ENCODE measurements around the gene MSLN.
"Not testable (repeated sequence)": the region's sequence is repeated elsewhere in the genome, so short reads cannot be mapped to it uniquely, and the experiment has no call there.

Gene MSLN

DNA sequence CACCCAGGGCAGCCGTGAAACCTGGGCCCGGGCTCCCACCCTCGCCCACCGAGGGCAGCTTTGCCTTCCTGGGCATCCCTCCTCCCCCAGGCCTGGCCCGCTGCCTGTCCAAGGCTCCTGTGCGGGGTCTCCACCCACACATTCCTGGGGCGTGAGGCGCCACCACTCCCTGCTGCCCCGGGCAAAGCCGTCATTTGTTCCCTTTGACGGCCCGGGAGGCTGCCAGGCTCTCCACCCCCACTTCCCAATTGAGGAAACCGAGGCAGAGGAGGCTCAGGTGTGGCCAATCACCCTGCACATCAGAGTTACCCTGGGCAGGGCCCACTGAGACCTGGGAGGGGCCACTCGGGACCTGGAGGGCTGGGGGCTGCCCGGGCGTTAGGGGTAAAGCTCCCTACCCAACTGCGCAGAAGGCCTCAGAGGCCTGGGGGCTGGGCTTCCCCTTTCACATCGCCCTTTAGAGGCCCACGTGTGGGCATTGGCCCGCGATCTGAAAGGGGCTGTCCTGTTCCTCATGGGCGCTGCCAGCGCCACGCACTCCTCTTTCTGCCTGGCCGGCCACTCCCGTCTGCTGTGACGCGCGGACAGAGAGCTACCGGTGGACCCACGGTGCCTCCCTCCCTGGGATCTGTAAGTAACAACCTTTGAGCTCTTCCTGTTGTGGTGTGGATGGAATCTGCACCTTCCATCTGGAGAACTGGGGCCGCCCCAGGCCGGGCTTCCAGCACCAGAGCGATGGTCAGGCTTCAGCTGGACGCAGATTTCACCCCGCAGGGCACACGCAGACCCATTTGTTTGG is at the start of gene MSLN:
Gene MSLN (plus strand): TSS at position 190 of the 799 bp plus-strand sequence. CDS start 1,947 bp downstream, outside the sequence.
- no peak for DNase-seq (ENCODE audit: low spot score in 2 of 2)
- in situ Hi-C loops (cut with MboI; ENCODE audit: low sequenced_read_pairs): no loop called here
- H3K27me3 ChIP-seq (ENCODE audit: low read depth): no peaks in the 10 kb centered on the region

DNA sequence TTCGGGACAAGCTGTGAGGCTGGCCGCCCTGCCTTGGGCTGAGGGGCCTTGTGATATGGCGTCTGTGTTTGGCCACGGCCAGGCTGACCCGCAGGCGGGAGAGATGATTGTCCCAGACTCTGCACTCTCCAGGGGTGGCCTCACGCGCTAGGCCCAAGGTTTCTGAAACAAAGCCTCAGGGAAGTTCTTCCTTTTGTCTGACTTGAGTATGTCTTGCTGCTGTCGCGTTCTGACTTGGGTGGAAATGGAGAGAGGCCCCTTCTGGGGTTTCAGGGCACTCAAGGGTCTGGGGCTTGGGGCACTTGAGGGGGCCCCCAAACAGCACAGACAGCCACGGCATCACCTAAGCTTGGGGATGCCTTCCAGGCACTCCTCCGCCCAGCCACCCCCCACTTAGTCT is 49.5 kb upstream of the MSLN start:
- H3K4me1 ChIP-seq: peaks cover 7% of the 10 kb centered on the region; the same call in 1 of the 2 replicates
- DNase-seq (ENCODE audit: low spot score in 2 of 2): no peak
- no peak overlapping the region for H3K4me3 ChIP-seq
- H3K36me3 ChIP-seq (replicated peaks): no peaks in the 10 kb centered on the region
- H3K9me3 ChIP-seq: no peaks in the 10 kb centered on the region
- peaks cover 17% of the 10 kb centered on the region for H3K27me3 ChIP-seq (ENCODE audit: low read depth)
- in situ Hi-C loops (cut with MboI; ENCODE audit: low sequenced_read_pairs): no loop called here

More for the DNA sequence above, at the start of gene MSLN:
- peaks cover 5% of the 10 kb centered on the region; the same call in 1 of the 2 replicates for H3K4me1 ChIP-seq
- no peak within 1 kb of the TSS for H3K4me3 ChIP-seq
- no peaks in the 10 kb centered on the region; the same call in 1 of the 2 replicates for H3K9me3 ChIP-seq
- H3K36me3 ChIP-seq (replicated peaks): no peaks in the 10 kb centered on the region; the same call in 1 of the 2 replicates

DNA sequence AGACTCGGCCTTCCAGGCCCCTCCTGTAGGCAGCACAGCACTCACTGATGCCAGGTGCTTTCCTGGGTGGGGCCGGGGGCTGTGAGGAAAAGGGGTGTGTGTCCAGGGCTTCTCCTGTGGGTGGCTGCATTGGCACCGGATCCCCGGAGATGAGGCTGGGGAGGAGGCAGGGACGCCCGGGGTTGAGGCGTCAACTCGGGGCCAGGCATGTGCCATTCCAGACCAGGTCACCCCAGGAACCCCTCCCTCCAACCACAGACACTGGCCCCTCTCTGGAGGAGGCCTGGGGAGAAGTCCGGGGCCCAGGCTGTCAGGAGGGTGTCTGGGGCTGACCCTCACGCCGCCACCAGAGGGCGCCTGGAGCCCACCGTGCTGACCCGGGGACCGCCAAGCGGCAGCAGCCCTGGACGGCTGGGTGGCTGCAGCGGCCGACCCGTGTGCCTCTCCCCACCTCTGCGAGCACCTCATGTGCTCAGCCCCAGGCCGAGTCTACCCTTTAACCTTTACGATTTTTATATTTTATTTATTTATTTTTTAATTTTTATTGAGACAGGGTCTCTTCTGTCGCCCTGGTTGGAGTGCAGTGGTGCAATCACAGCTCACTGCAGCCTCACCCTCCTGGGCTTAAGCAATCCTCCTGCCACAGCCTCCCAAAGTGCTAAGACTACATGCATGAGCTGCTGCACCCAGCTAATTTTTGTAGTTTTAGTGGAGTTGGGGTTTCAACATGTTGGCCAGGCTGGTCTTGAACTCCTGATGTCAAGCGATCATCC is 48.8 kb upstream of the MSLN start:
- DNase-seq (ENCODE audit: low spot score in 2 of 2): peak; percentile 71 to 91
- peaks cover 12% of the 10 kb centered on the region; the same call in 1 of the 2 replicates for H3K4me1 ChIP-seq
- H3K4me3 ChIP-seq: no peak overlapping the region
- peaks cover 11% of the 10 kb centered on the region for H3K27me3 ChIP-seq (ENCODE audit: low read depth)
- peaks cover 1% of the 10 kb centered on the region; the same call in 1 of the 2 replicates for H3K36me3 ChIP-seq (replicated peaks)
- no peaks in the 10 kb centered on the region for H3K9me3 ChIP-seq
- in situ Hi-C loops (cut with MboI; ENCODE audit: low sequenced_read_pairs): no loop called here

DNA sequence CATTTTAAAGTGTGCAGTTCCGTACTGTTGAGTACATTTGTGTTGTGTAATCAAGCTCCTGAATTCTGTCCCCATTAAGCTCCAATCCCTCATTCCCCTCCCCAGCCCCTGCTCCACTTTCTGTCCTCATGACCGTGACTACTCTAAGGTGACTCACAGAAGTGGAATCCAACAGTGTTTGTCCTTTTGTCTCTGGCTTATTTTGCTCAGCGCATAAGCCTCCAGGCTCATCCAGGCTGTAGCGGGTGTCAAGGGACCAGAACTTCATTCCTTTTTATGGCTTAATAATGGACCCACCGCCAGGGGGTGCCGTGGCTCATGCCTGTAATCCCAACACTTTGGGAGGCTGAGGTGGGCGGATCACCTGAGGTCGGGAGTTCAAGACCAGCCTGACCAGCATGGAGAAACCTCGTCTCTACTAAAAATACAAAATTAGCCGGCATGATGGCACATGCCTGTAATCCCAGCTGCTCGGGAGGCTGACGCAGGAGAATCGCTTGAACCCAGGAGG is 47.7 kb upstream of the MSLN start:
- H3K9me3 ChIP-seq; H3K4me3 ChIP-seq; H3K27me3 ChIP-seq (ENCODE audit: low read depth); H3K36me3 ChIP-seq (replicated peaks); in situ Hi-C loops (cut with MboI; ENCODE audit: low sequenced_read_pairs): not testable (repeated sequence)
- H3K4me1 ChIP-seq: peaks cover 12% of the 10 kb centered on the region; the same call in 1 of the 2 replicates
- peak; percentile 82 to 88 for DNase-seq (ENCODE audit: low spot score in 2 of 2)

DNA sequence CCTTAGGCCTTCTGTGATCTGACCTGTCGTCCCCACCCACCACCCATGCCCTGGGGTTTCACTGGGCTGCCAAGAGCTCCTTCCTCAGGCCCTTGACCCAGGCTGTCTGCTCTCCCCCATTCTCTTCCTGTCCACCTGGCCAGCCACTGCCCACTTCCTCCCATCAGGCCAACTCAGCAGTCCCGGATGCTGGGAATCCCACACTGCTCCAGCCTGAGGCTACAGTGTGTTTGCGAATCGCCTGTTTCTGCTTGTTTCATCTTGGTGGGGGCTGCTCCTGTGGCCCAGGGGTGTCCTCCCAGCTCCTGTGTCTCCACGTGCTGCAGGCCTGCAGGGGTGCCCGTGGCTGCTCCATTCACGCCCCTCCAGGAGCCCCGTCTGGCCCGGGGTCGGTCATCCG is 46.5 kb upstream of the MSLN start:
- H3K4me1 ChIP-seq: peaks cover 12% of the 10 kb centered on the region; the same call in 1 of the 2 replicates
- no peak for DNase-seq (ENCODE audit: low spot score in 2 of 2)
- peaks cover 3% of the 10 kb centered on the region; the same call in 1 of the 2 replicates for H3K36me3 ChIP-seq (replicated peaks)
- no peaks in the 10 kb centered on the region for H3K9me3 ChIP-seq
- in situ Hi-C loops (cut with MboI; ENCODE audit: low sequenced_read_pairs): no loop called here
- H3K4me3 ChIP-seq: no peak overlapping the region
- H3K27me3 ChIP-seq (ENCODE audit: low read depth): no peaks in the 10 kb centered on the region

DNA sequence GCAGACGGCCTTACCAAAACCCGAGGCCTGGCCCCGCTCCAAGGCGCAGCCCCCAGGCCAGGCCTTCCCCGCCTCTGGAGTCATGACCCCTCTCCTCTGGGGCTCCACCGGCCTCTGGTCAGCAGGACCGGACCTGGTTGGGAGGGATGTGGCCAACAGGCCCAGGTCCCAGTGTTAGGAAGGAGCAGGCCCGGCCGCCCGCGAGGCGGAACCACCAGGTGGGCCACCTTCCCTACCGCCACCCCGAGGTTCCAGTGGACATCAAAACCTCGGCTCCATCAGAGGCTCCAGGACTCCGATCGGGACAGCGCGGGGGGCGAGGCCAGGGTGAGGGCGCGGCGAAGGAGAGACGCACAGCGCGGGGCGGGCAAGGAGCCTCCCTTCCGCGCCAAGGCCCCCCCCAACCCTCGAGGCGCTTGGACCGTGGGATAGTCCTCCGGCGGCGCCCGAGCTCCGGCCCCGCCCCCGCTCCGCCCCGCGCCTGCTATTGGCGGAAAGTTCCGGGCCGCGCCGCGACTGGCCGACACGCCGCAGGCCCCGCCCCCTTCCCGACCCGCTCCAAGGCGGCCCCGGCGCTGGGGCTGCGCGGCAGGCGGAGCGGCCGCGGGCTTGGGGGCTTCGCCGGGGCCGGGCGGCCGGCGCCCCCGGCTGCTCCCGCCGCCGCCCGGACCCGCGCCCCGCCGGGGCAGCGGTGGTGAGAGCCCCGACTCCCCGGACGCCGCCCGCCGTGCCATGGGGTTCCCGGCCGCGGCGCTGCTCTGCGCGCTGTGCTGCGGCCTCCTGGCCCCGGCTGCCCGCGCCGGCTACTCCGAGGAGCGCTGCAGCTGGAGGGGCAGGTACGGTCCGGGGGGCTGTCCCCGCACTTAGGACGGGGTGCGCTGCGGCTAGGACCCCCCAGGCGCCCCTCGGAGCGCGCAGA is 45.7 kb upstream of the MSLN start, which contains the start of gene METRN:
Gene METRN (plus strand): TSS at position 561 of the 919 bp plus-strand sequence. CDS start 172 bp downstream, at position 733.
- Histone ChIP-seq H3K4me1 (peaks cover 13% of the 10 kb centered on the region), H3K4me3 (peak within 1 kb of the TSS; percentile 46), H3K36me3 (replicated peaks) (peaks cover 3% of the 10 kb centered on the region; the same call in 1 of the 2 replicates), H3K27me3 (ENCODE audit: low read depth) (no peaks in the 10 kb centered on the region), H3K9me3 (no peaks in the 10 kb centered on the region)
- in situ Hi-C loops (cut with MboI; ENCODE audit: low sequenced_read_pairs): no loop called here
- peak; percentile 85 to 97 for DNase-seq (ENCODE audit: low spot score in 2 of 2)

DNA sequence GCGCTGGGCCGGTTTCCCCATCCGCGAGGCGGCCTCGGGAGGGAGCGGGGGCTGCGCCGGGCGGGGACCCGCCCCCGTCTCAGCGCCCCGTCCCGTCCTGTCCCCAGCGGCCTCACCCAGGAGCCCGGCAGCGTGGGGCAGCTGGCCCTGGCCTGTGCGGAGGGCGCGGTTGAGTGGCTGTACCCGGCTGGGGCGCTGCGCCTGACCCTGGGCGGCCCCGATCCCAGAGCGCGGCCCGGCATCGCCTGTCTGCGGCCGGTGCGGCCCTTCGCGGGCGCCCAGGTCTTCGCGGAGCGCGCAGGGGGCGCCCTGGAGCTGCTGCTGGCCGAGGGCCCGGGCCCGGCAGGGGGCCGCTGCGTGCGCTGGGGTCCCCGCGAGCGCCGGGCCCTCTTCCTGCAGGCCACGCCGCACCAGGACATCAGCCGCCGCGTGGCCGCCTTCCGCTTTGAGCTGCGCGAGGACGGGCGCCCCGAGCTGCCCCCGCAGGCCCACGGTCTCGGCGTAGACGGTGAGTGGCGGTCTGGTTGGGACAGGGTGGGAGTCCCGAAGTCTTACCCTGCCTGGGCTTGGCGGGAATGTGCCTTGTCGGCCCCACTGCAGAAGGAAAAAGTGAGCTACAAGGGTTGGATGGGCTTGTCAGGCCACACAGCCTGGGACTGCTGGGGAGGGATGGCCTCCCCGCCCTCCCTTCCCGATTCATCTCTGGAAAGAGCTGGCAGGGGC is 44.9 kb upstream of the MSLN start:
- H3K4me1 ChIP-seq: peaks cover 20% of the 10 kb centered on the region
- in situ Hi-C loops (cut with MboI; ENCODE audit: low sequenced_read_pairs): no loop called here
- DNase-seq (ENCODE audit: low spot score in 2 of 2): peak; percentile 32 to 65

DNA sequence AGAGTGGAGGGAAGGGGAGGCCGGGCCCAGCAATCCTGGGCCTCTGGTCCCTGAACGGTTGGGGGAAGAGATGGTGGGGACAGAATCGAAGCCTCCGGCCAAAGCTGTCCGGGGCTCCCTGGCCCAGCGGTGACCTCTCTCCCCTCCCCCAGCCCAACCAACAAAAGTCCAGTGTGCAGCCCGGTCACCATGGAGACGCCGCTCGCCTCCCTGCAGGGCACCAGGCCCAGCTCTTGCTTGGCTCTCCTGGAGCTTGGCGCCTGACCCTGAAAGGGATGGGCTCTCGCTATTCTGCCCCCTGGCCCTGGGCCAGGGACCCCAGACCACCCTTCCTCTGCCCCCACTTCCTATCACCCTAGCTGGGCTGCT is 44.4 kb upstream of the MSLN start:
- H3K4me1 ChIP-seq: peaks cover 20% of the 10 kb centered on the region
- peak overlapping the region; percentile 46 for H3K4me3 ChIP-seq
- in situ Hi-C loops (cut with MboI; ENCODE audit: low sequenced_read_pairs): no loop called here
- DNase-seq (ENCODE audit: low spot score in 2 of 2): peak; percentile 34 to 78
- H3K36me3 ChIP-seq (replicated peaks): peaks cover 3% of the 10 kb centered on the region; the same call in 1 of the 2 replicates
- H3K9me3 ChIP-seq: no peaks in the 10 kb centered on the region
- H3K27me3 ChIP-seq (ENCODE audit: low read depth): no peaks in the 10 kb centered on the region

More for the DNA sequence above, 44.9 kb upstream of the MSLN start:
- H3K36me3 ChIP-seq (replicated peaks): peaks cover 3% of the 10 kb centered on the region; the same call in 1 of the 2 replicates
- H3K9me3 ChIP-seq: no peaks in the 10 kb centered on the region
- no peaks in the 10 kb centered on the region for H3K27me3 ChIP-seq (ENCODE audit: low read depth)
- H3K4me3 ChIP-seq: peak overlapping the region; percentile 46

DNA sequence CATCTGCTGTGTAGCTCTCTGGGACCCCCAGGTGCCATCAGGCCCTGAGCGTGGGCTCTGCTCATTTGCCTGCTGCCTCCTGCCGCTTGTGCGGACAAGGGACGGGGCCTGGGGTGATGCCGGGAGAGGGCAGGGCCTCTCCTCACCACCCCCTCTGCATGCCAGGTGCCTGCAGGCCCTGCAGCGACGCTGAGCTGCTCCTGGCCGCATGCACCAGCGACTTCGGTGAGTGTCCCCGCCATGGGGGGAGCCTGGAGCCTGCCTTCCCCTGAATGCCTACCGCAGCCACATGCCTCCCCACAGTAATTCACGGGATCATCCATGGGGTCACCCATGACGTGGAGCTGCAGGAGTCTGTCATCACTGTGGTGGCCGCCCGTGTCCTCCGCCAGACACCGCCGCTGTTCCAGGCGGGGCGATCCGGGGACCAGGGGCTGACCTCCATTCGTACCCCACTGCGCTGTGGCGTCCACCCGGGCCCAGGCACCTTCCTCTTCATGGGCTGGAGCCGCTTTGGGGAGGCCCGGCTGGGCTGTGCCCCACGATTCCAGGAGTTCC is 43.7 kb upstream of the MSLN start:
- no peaks in the 10 kb centered on the region for H3K9me3 ChIP-seq
- H3K4me3 ChIP-seq: peak overlapping the region; percentile 46; the same call in 1 of the 2 replicates
- no peak for DNase-seq (ENCODE audit: low spot score in 2 of 2)
- peaks cover 7% of the 10 kb centered on the region; the same call in 1 of the 2 replicates for H3K36me3 ChIP-seq (replicated peaks)
- in situ Hi-C loops (cut with MboI; ENCODE audit: low sequenced_read_pairs): no loop called here
- peaks cover 25% of the 10 kb centered on the region for H3K4me1 ChIP-seq
- H3K27me3 ChIP-seq (ENCODE audit: low read depth): no peaks in the 10 kb centered on the region

DNA sequence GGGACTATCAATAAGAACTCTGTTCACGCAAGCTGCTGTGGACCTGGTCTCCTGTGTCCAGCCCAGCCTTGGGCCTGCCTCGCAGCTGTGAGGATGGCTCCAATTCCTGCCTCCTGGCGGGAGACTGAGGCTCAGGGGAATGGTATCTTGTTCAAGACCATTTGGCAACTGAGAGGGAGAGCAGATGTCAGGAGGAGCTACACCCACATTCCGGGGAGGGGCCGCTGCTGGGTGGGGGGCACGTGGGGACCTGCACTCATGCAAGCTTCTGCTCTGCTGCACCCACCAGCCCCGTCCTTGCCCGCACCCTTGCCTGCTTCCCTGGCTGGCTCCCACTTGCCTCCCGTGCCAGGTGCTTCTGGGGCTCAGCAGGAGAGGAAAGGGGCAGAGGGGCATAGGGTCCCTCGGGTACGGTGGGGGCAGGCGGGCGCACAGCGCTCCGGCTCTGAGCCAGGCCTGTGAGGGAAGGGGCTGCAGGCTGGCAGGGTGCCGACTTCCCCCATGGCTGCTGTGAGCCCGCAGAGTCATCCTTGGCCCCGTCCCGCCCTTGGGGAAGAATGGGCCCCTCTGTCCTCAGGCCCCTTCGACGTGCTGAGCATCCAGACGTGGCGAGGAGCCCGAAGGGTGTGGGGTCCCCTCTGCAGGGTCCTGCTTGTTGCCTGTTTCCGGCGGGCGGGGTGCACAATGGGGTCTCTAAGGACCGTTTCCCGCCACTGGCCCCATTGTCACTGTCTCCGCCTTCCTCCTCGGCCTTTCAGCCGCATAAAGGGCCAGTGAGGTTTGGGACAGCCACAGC is 42.9 kb upstream of the MSLN start:
- peaks cover 24% of the 10 kb centered on the region for H3K4me1 ChIP-seq
- in situ Hi-C loops (cut with MboI; ENCODE audit: low sequenced_read_pairs): no loop called here
- H3K27me3 ChIP-seq (ENCODE audit: low read depth): no peaks in the 10 kb centered on the region

DNA sequence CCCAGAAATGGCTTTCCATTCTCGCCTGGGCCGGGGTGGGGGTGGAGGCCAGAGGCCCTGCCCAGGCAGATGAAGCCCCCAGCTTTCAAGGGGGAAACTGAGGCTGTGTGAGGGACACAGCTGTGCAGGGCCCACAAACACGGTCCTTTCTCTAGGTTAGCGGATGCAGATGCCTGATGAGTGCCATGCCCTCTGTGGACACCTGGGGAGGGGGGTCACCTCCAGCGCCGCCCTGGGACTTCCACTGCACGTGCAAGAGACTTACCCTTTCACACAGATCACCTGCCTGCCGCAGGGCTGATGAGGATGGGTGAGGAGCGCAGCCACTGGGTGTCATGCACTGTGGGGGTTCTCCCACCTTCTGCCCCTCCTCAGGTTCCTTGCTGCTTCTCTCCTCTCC is 42.1 kb upstream of the MSLN start:
- Histone ChIP-seq H3K9me3 (no peaks in the 10 kb centered on the region), H3K36me3 (replicated peaks) (peaks cover 18% of the 10 kb centered on the region), H3K4me3 (no peak overlapping the region), H3K27me3 (ENCODE audit: low read depth) (no peaks in the 10 kb centered on the region), H3K4me1 (peaks cover 23% of the 10 kb centered on the region)
- in situ Hi-C loops (cut with MboI; ENCODE audit: low sequenced_read_pairs): no loop called here
- DNase-seq (ENCODE audit: low spot score in 2 of 2): no peak

More for the DNA sequence above, 42.9 kb upstream of the MSLN start:
- H3K9me3 ChIP-seq: no peaks in the 10 kb centered on the region
- H3K4me3 ChIP-seq: no peak overlapping the region
- DNase-seq (ENCODE audit: low spot score in 2 of 2): no peak
- peaks cover 11% of the 10 kb centered on the region for H3K36me3 ChIP-seq (replicated peaks)
